GM19240 (cell line): ENCODE measurements around the gene TOR1B.

Experiments used
- DNase-seq: peaks from one replicate; pipeline ENCODE4 v3.0.0; 2011; ENCODE audit warnings: low spot score; ENCODE audit not compliant: insufficient read length

The TOR1B gene

GRCh38 chr9:129839324-129840023, 36.5 kb downstream of the TOR1B start:
- no peak for DNase-seq

- no peak for DNase-seq
Observed at GRCh38 chr9:129840034-129840433, 37.0 kb downstream of the TOR1B start.

DNA sequence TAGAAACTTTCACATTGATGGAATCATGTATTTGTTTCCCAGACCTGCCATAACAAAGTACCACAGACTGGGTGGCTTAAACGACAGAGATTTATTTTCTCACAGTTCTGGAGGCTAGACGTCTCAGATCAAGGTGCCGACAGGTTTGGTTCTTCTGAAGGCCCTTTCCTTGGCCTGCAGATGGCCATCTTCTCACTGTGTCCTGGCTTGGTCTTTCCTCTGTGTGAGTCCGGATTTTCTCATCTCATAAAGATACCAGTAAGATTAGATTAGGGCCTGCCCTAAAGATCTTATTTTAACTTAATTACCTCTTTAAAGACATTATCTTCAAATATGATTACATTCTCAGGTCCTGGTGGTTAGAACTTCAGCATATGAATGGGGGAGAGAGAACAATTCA, 38.1 kb downstream of the TOR1B start:
- no peak for DNase-seq

GRCh38 chr9:129845373-129845772, 42.4 kb downstream of the TOR1B start:
- no peak for DNase-seq

DNA sequence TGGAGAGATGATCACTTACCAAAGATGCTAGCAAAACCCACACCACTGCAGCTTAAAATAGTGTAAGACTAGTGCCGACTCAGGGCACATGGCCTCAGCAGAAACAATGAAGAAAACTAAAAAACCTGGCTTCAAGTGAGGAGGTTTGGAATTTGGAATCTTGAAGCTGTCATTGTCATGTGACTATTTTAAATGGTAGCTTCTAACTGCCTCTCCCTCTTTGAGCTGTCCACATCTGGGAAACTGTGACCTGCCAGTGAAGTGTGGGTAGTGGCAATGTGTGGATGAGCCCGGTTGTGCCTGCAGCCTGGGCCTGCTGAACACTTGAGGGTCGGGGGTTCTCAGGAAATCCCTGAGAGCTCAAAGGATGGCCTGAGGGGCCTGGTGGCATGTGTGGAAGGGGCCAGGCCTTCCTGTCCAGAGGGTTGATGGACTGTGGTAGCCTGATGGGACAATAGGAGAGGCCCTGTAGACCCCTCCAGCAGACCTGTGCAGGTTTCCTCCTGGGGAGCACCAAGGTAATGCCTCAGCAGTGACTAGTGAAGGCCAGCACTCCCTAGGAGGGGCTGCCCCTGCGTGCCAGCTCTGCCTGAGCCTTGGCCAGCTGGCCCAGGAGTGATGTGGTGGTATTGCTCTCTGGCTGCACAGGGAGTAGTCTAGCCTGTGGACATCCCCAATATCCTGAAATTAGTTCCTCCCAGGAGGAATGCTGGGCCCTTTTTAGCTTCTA, 45.9 kb downstream of the TOR1B start:
- DNase-seq = no peak

DNA sequence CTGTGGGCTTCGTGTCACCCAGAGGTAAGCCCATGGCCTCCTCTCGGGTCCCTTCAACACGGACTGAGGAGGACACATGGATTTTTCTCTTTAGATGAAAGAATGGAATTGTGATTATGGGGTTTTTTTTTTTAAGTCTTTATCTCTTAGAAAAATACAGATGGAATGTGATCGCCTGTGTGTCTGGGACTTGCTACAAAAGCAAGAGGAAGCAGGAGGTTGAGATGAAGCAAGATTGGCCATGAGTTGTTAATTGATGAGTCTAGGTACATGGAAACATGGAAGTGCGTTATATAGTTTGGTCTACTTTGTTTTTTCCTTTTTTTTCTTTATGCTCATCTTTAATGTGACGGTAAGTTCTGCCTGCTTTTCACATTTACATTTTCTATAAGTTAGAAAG, 46.9 kb downstream of the TOR1B start:
- DNase-seq = no peak

- DNase-seq = no peak
Observed at GRCh38 chr9:129850821-129851550, 48.0 kb downstream of the TOR1B start.

DNA sequence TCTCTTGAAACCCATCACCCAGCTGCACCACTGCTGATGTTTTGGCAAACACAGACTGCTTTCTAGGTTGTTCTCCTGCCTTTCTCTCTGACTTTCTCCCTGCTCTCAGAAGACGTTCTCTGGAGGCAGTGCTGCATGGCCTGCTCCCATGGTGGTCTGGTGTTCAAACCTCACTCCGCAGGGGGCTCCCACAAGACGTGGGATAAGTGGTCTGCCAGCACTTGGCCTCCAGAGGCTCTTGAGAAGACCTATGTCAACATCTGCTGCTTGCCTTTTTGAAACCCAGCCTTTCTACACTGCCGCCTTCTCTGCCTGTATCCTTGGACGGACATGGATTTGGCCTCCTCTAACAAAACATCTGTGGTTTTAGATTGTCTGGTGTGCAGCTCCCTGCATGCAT, 48.8 kb downstream of the TOR1B start:
- DNase-seq = no peak

DNA sequence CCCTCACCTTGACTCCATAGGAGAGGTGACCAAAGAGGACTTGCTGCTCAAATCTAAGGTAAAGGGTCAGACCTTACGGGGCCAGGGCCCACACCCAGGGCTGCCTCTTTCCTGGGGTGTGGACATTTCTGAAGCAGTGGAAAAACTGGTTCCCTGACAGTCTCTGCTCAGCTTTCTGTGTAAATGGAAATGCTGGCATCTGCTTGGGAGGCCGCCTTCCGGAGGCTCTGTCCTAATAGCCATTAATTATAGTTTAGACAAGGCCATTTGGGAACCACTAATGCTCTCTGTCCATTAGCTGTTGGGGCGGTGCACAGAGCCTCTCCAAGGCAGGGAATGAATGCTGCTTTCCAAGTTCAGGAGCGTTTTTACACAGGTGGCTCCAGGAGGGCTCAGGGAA, 49.6 kb downstream of the TOR1B start:
- DNase-seq = no peak

- no peak for DNase-seq
Observed at GRCh38 chr9:129853614-129854013, 50.6 kb downstream of the TOR1B start.

- no peak for DNase-seq
Observed at GRCh38 chr9:129854588-129855110, 51.7 kb downstream of the TOR1B start.

- no peak for DNase-seq
Observed at GRCh38 chr9:129857207-129857606, 54.2 kb downstream of the TOR1B start.

- DNase-seq = no peak
Observed at GRCh38 chr9:129858167-129858962, 55.4 kb downstream of the TOR1B start.
